Measurements from ENCODE around the gene LRRC70.

GRCh38 chr5:62550103-62550502 lies 28.5 kb upstream of the LRRC70 start:
- no peak for TF ChIP-seq CTCF (conservative IDR thresholded peaks at IDR 0.05; ENCODE audit: low read depth in 2 of 2)
- no peak for TF ChIP-seq REST (IDR thresholded peaks at IDR 0.05; ENCODE audit: unreplicated experiment)
- no peak for TF ChIP-seq POLR2AphosphoS5 (IDR thresholded peaks at IDR 0.05; ENCODE audit: low read depth)
- no peak for TF ChIP-seq EZH2phosphoT487 (IDR thresholded peaks at IDR 0.05; ENCODE audit: unreplicated experiment)
- TF ChIP-seq EZH2 (IDR thresholded peaks at IDR 0.05; ENCODE audit: low read depth, unreplicated experiment) = no peak
- TF ChIP-seq NANOG (IDR thresholded peaks at IDR 0.05; ENCODE audit: borderline replicate concordance) = no peak
- no peak for TF ChIP-seq CREB1 (CRISPR knock-in tag; IDR thresholded peaks at IDR 0.05; ENCODE audit: low read depth)
- no peak for TF ChIP-seq ETS1 (IDR thresholded peaks at IDR 0.05)
- no peak for TF ChIP-seq JUNB (IDR thresholded peaks at IDR 0.05; ENCODE audit: unreplicated experiment)
- no peak for TF ChIP-seq ZNF114 (CRISPR knock-in tag; IDR thresholded peaks at IDR 0.05)
- no peak for TF ChIP-seq ZNF331 (CRISPR knock-in tag; IDR thresholded peaks at IDR 0.05; ENCODE audit: low read depth)
- TF ChIP-seq STAT1 (IDR thresholded peaks at IDR 0.05; ENCODE audit: unreplicated experiment) = no peak

Data from GM23338 (cell line).